Chondrocyte (in vitro differentiated cells): Measurements from ENCODE around the gene HEXA. TPM values are rescaled to one million over a fixed set of nuclear protein-coding genes. Genes with fewer than 3 reads are reported as not detected.

Experiments
- DNase-seq: peaks from one replicate; pipeline ENCODE4 v3.0.0; 2021; ENCODE audit warnings: mixed read lengths, low spot score
- H3K27ac Mint-ChIP-seq: one replicate; pipeline ENCODE4 v1.8.0; 2021; ENCODE audit warnings: mild to moderate bottlenecking, moderate library complexity, mixed read lengths; ENCODE audit not compliant: unreplicated experiment
- H3K27me3 Mint-ChIP-seq: 2 replicates; pipeline ENCODE4 v1.8.0; 2021; ENCODE audit warnings: low read depth, mixed read lengths
- H3K36me3 Mint-ChIP-seq: 2 replicates; pipeline ENCODE4 v1.8.0; 2021; ENCODE audit warnings: low read depth, mixed read lengths
- H3K4me1 Mint-ChIP-seq: 2 replicates; pipeline ENCODE4 v1.8.0; 2021; ENCODE audit warnings: low read depth, mild to moderate bottlenecking, mixed read lengths
- H3K4me3 Mint-ChIP-seq: one replicate; pipeline ENCODE4 v1.8.0; 2021; ENCODE audit warnings: mild to moderate bottlenecking, moderate library complexity, mixed read lengths; ENCODE audit not compliant: unreplicated experiment
- H3K9me3 Mint-ChIP-seq: 2 replicates; pipeline ENCODE4 v1.8.0; 2021; ENCODE audit warnings: low read depth, mixed read lengths
- CTCF ChIP-seq: fragments of 200-600 bp; sonication (generic); IDR thresholded peaks from 2 replicates; pipeline ENCODE4 v1.5.0; 2021; ENCODE audit warnings: antibody characterized with exemption, mild to moderate bottlenecking, moderate library complexity
- total RNA-seq: library from RNA; stranded (reverse); gene quantifications from 3 replicates; pipeline ENCODE4 v1.2.1, GENCODE V29; 2021

Gene HEXA
- total RNA-seq, 1 donor from 2014 or later, result 194 TPM

GRCh38 chr15:72345806-72346205, 30.0 kb downstream of the HEXA start:
- no peak for DNase-seq
- no peaks in the 10 kb centered on the region for H3K27me3 Mint-ChIP-seq
- H3K9me3 Mint-ChIP-seq, result no peaks in the 10 kb centered on the region
- peaks cover 2% of the 10 kb centered on the region for H3K4me1 Mint-ChIP-seq
- H3K36me3 Mint-ChIP-seq, result peaks cover 22% of the 10 kb centered on the region
- H3K4me3 Mint-ChIP-seq, result no peak overlapping the region
- TF ChIP-seq CTCF, result no peak
- H3K27ac Mint-ChIP-seq, result no peak overlapping the region

- Mint-ChIP-seq H3K27ac (no peak overlapping the region), H3K4me1 (peaks cover 4% of the 10 kb centered on the region), H3K27me3 (no peaks in the 10 kb centered on the region), H3K36me3 (peaks cover 22% of the 10 kb centered on the region), H3K9me3 (no peaks in the 10 kb centered on the region), H3K4me3 (no peak overlapping the region)
- no peak for DNase-seq
- no peak for TF ChIP-seq CTCF
Measured at GRCh38 chr15:72345280-72345679, 30.5 kb downstream of the HEXA start.

GRCh38 chr15:72344602-72345001, 31.2 kb downstream of the HEXA start:
- H3K4me1 Mint-ChIP-seq, result peaks cover 11% of the 10 kb centered on the region
- no peaks in the 10 kb centered on the region for H3K27me3 Mint-ChIP-seq
- no peak overlapping the region for H3K27ac Mint-ChIP-seq
- H3K36me3 Mint-ChIP-seq, result peaks cover 22% of the 10 kb centered on the region
- no peaks in the 10 kb centered on the region for H3K9me3 Mint-ChIP-seq
- DNase-seq, result no peak
- H3K4me3 Mint-ChIP-seq, result no peak overlapping the region
- TF ChIP-seq CTCF, result no peak

GRCh38 chr15:72342385-72342784, 33.4 kb downstream of the HEXA start:
- no peaks in the 10 kb centered on the region for H3K27me3 Mint-ChIP-seq
- peaks cover 17% of the 10 kb centered on the region for H3K36me3 Mint-ChIP-seq
- H3K4me3 Mint-ChIP-seq, result no peak overlapping the region
- no peaks in the 10 kb centered on the region for H3K9me3 Mint-ChIP-seq
- no peak overlapping the region for H3K27ac Mint-ChIP-seq
- DNase-seq, result no peak
- peaks cover 23% of the 10 kb centered on the region for H3K4me1 Mint-ChIP-seq
- peak; percentile 69 for TF ChIP-seq CTCF

GRCh38 chr15:72341361-72341760, 34.5 kb downstream of the HEXA start:
- no peaks in the 10 kb centered on the region for H3K27me3 Mint-ChIP-seq
- peaks cover 17% of the 10 kb centered on the region for H3K36me3 Mint-ChIP-seq
- H3K4me3 Mint-ChIP-seq, result no peak overlapping the region
- peak; percentile 47 for TF ChIP-seq CTCF
- H3K9me3 Mint-ChIP-seq, result no peaks in the 10 kb centered on the region
- peaks cover 23% of the 10 kb centered on the region for H3K4me1 Mint-ChIP-seq
- H3K27ac Mint-ChIP-seq, result peak overlapping the region; percentile 73
- DNase-seq, result no peak
